DMS53 (cell line): Measurements from ENCODE around the gene ERCC1.

Experiments
- DNase-seq: peaks from one replicate; lab custom pipeline; 2025; lab: John Stamatoyannopoulos, UW

ERCC1 gene

DNA sequence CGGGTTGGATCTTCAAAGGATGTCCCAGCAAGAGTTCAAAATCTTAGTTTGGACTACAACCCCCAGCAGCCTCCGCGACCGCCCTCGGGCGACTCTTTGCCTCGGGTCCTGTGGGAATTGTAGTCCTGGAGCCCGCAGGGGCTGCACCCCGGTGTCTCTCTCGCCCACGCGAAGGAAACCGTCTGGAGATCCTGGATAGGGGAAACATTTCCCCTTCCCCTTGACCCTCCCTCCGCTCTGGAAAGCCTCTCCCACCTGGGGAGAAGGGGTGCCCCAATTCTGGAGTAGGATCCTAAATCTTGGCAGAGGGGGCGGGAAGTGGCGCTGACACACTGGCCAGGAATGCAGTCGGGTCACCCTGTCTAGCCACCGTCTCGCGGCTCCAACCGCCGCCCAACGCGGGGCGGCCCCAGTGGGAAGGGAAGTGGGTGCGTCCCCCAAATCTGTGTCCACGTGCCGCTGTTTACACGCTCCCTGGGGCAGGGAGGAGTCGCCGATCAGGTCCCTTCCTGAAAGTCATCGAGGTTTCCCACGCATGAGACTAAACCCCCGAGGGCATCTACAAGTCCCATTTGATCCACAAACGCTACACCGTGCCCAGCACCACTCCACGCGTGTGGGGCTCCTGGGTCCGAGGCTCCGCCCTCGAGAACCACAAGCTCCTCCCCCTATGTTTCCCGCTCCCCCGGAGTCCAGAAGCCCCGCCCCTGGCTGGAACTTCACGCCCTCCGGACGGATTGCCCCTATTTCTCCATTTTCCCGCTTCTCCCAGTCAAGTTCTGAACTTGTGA lies 18.1 kb downstream of the ERCC1 start:
- DNase-seq, result peak; percentile 92

DNA sequence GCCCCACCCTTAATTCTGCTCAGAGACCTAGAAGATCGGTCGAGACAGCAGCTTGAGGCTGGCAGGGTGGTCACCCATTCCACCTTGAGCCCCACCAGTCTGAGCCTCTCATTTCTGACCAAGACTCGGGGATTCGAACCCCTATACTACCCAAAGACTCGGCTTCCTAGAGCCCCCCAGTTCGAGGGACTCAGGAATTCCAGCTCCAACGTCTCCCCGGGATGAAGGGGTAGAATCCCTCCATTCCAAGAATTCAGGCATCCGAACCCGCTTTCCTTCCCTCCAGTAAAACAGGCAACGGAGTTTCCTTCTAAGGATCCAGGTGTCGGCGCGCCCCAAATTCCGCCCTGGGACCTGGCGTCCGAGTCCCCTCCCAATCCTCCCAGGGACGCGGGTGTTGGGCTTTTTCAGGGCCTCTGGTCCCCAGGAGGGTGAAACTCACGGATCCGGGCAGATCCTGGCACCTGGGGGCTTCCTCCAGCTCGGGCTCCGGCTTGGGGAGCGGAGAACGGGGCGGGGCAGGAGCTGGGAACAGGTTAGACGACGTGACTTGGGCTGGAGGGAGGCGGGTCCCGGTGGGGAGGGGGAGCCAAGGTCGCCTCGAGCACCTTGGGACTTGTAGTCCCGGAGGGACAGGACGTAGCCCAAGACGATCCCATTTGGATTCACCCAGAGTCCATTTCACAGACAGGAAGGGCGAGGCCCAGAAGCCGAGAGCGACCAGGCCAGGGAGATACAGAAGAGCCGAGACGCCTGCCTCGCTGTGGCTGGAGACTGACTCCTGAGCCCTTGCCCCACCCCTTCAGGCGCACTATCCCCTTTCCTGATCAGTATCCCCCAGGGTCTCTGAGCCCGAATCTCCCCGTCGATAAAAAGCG lies 18.9 kb downstream of the ERCC1 start, which contains the start of gene PPP1R13L:
PPP1R13L (minus strand) TSS at position 513 of the 878 bp plus-strand sequence. CDS start 6,751 bp downstream, outside the sequence.
- DNase-seq, result peak; percentile 92

DNA sequence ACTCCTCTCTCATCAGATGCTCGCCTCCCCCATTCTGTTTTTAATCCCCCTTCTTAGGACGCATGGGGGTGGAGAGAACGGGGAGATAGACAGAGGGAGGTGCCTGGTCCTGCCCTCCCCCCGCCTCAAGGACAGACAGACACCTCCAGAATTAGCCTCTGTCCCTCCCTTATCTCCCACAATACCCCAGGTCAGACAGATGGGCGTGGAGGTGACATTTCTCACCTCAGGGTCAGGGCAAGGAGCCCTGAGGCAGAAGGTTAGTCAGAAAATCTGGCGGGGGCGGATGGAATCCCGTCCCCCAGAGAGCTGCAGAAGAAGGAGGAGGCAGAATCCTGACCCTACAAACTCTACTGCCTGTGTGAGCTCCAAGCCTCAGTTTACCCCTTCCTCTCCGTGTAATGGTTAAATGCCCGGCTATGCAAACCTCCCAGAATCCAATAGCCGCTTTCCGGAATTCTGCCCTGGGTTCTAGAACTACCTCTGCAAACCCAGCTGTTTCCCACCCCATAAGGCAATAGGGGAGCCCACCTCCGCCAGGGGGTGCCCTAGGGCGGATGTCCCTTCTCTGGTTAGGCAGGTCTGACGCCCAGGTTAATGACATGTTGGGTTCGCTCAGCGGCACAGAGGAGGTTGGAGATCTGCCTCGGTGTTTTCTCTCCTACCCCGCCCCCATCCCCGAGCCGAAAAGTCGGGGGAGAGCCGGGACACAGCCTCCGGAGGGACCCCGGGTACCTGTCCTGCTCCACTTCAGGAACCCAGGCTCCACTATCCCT lies 19.7 kb downstream of the ERCC1 start:
- peak; percentile 76 for DNase-seq

DNA sequence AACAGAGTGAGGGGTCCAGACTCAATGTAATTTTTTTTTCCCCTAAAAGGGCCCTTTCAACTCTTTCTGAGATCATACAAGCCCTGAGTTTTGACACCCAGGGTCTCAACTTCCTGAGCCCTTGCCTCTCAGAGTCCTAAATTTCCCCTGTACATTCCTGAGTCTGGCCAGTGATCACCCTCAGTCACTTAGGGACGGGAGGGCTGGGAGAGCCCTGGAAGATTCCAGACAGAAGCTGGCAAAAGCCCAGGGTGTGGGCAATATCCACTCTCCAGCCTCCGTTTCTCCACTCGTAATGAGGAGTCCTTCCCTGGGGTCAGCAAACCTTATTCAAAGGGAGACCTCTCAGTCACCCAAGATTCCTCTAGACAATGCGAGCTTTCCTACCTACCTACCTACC lies 20.4 kb downstream of the ERCC1 start:
- no peak for DNase-seq

DNA sequence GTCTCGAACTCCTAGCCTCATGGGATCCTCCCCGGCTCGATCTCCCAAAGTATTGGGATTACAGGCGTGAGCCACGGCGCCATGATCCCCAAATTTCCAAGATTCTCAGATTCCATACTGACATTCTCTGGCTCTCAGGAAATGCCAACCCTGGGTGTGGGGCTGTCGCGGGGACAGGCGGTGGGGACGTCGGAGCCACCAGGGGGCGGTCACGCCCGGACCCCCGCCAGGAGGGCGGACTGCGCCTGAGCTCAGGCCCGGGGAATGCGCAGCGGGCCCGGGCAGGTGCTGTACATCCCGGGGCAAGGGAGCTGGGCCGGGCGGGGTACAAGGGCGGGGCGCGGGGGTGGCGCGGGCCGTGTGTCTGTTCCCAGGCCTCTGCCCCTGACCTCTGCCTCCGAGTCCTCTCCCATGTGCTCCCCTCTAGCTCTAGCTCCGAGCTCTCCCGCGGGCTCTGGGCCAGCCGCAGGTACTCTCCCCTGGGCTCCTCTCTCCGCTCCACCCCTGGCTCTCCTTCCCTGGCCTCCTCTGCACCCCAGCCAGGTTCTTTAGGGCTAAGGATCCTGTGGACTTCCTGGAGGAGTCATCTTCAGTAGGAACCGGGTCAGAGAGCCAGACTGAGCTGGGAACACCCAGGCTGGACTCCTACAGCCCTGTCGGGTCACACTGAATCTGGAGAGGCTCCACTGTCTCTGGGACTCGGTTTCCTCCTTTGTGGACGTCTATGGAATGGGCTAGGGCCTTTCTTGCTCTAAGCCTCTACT lies 21.2 kb downstream of the ERCC1 start:
- no peak for DNase-seq

DNA sequence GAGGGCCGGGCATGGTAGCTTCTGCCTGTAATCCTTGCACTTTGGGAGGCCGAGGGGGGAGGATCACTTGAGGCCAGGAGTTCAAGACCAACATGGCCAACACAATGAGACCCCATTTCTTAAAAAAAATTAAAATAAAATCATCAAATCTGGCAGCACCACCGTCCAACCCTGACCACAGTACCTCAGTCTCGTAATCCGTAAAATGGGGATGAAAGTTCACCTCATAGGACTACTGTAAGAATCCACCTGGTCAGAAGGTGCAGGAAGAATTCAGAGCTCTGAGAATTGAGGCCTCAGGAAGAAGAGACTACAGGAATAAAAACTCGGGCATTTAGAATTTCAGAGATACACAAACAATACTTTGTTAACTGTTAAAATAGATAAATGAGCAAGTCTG lies 21.9 kb downstream of the ERCC1 start:
- DNase-seq, result no peak

DNA sequence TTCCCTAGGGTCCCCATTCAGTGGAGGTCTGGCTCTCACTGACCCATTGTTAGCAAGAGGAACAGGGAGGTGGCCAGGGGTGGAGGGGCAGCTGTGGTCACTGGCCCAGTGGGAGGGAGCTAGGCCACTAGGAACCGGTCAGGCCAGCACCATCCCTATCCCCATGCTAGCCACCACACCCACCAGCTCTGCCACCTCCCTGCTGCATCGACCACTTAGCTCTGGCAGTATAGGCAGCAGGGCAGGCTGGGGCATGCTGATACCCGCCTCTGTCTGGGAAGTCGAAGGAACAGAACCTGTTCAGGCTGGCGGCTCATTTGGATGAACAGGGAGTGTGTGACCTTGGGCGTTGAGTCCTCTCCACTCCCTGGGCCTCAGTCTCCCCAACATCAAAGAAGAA lies 23.5 kb downstream of the ERCC1 start:
- DNase-seq, result no peak

DNA sequence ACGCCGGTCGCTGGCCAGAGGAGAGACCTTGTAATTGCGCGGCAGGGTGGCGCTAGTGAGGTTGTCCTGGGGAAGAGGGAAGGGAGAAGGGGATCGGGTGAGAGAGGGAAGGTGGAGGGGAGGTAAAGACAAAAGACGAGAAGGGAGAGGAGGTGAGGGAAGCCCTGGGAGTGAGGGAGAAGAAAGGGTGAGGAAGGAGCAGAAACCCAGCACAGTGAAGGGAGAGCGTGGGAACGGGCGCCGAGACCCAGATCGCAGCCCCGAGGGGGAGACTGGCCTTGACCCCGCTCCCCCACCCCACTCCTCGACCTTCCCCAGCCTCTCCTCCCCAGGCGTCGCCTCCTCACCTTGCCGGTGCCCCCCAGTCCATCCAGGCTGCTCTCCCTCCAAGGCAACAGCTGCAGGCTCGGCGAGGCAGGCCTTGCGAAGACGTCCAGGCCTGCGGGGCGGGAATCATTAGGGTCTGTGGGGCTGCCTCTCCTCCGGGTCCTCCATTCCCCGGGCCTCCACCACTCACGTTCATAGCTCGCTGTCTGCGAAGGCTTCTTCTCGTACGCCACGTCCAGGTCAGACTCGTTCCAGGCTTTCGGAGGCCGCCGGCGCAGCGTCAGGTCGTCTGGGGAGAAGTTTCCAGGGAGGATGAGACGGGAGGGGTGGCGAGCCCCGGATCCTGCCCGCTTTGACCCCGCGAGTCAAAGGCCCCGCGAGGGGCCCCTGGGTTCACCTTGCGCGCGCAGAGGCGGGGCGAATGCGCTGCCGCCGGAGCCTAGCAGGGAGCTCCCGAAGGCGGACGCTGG lies 27.7 kb downstream of the ERCC1 start:
- DNase-seq, result no peak

DNA sequence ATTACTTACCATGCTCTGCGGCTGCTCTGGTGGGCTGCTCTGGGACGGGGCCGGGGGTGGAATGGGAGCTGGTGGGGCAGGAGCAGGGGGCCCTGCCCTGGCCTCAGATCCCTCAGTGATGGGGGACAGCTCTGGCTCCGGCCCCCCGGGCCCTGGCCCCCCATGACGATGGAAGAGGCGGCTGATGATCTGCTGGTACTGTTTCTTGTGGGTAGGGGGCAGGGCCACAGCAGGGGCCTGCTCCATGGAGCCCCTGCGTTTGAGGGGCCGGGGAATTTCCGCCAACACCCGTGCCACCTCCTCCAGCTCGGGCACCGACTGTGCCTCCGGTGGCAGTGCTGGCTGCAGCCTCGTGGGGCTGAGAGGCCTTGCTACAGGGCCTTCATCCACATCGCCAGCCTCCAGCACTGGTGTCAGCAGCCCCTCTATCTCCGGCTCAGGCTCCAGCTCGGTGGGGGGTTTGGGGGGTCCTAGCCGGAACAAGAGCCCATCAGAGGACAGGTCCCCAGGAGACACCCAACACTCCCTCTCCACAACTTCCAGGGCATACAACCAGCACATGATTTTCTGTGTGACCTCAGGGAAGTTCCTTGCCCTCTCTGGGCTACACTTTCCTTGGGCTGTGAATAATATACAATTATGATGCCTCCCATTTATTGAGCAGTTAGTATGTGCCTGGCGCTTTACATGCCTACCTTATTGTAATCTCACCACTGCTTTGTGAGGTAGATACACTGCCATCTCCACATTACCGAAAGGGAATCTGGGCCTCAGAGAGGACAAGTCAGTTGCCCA lies 31.6 kb downstream of the ERCC1 start:
- no peak for DNase-seq

DNA sequence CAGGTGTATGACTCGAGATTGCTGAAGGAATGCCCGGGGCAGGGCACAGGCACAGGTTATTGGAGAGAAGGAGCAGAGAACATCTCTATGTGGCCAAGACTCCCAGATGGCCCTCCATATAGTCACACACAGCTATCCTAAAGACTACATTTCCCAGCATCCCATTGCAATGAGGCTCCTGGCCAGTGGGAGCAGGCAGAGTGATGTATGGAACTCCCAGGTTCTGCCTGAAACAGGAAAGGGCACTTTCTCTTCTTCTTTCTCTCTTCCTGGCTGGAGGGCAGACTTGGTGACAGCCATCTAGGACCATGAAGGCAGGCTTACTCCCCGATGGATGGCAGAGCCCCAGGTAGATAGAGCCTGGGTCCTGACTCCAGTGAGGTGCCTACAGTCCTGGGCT lies 32.4 kb downstream of the ERCC1 start:
- peak; percentile 58 for DNase-seq

DNA sequence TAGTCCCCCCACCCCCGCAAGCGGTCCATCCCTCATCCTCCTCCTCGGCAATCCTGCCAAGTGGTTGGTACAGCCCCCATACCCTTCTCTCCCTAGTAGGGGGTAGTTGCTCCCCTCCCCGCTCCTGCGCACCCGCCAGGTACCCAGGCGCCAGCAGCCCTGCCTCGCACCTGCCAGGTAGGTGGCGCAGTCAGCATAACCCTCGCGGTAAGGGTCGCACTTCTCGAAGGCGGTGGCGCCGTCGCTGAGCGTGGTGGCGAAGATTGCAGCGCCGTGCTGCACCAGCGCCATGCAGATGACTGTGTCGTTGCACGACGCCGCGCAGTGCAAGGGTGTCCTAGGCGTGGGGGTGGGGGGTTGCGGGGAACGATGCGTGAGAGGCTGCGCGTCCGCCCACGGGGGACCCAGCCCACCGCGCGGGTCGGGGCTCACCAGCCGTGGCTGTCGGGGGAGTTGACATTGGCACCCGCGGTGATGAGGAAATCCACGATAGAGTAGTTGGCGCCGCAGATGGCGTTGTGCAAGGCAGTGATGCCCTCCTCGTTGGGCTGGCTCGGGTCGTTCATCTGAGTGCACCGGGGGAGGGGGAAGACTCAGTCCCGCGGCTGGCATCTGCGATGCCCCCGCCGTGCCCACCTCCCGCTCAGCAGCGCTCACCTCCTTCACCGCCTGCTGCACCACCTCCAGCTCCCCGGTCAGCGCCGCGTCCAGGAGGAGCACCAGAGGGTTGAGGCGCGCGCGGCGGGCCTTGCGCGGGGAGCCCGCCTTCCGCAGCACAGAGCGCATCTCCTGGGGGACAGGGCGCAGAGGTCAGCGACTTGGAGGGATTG lies 38.1 kb downstream of the ERCC1 start:
- DNase-seq, result peak; percentile 26

DNA sequence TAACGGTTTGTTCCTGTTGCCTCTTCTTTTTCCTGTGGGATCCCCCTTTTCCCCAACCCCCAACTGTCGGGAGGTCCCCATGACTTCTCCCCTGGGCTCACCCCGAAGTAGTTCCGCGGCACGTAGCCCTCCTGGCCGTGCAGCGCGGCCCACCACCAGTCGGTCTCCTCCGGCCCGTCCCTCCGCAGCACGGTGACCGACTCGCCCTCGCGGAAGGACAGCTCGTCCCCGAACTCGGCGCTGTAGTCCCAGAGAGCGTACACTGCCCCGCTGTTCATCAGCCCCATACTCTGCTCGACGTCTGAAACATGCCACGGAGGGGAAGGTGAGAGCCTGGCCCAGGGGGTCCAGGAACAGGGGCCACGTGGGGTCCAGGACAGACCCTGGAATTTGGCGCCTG lies 41.3 kb downstream of the ERCC1 start:
- no peak for DNase-seq

DNA sequence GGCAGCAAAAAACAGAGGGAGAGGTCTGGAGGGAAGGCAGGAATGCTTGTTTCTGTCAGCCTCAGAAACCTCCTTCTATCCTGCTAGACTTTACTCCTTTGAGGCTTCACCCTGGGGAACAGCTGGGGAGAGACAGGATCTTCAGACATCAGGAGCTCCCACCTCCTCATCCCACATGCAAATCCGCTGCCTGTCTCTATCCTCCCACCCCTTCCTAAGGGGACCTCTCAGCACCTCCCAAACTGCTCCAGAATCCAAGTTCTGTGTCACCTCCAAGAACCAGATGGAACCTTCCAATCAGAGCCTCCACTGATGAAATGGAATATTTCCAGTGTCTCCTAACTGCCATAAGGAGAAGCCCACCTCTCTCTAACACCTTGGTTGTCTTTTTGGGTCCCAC lies 43.6 kb downstream of the ERCC1 start:
- no peak for DNase-seq

DNA sequence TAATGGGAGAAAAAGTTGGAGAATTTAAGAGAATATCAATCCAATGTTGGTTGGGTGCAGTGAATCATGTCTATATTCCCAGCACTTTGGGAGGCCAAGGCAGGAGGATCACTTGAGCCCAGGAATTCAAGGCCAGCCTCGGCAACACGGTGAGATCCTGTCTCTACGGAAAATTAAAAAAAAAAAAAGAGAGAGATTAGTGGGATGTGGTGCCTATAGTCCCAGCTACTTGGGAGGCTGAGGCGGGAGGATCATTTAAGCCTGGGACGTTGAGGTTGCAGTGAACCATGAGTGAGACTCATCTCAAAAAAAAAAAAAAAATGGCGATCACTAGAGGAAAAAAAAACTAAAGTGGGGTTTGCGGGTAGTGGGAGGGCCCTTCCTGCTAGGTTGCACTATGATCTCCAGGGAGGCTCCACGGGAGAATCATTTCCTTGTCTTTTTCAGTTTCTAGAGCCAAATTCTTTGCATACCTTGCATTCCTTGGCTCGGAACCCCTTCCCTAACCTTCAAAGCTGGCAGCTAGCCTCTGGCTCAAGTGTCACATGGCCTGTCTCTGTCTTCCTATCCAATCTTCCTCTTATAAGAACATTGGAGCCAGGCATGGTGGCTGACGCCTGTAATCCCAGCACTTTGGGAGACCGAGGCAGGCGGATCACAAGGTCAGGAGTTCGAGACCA lies 47.5 kb downstream of the ERCC1 start:
- peak; percentile 12 for DNase-seq

DNA sequence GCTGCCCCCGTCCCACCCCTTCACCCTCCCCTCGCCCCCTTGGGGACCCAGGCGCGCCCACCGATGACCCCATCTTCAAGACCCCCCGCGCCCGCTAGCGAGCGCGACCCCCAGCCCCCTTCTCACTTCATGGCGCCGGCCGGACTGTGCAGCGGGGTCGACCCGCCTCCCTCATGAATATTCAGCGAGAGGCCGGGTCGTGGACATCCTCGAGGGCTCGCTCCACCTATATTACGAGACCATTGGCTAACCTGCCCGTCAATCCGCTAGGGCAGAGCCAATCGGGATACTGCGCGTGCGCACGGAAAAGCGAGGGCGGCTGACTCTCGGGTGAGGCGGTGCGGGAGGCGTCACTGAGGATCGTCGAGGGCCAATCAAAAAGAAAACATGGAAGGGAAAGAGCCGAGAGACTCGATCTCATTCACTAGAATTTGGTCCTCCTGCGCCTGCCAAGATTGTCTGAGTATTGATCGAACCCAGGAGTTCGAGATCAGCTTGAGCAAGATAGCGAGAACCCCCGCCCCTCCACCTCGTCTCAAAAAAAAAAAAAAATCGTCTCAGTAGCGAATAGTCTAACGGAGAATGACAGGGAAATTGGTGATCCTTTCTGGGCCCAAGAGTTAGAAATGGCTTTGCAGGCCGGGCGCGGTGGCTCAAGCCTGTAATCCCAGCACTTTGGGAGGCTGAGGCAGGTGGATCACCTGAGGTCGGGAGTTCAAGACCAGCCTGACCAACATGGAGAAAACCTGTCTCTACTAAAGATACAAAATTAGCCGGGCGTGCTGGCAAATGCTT lies 53.1 kb downstream of the ERCC1 start, which contains the start of gene ERCC2:
ERCC2 (minus strand) TSS at position 164 of the 795 bp plus-strand sequence; CDS start at position 131, 33 bp downstream.
- peak; percentile 98 for DNase-seq

DNA sequence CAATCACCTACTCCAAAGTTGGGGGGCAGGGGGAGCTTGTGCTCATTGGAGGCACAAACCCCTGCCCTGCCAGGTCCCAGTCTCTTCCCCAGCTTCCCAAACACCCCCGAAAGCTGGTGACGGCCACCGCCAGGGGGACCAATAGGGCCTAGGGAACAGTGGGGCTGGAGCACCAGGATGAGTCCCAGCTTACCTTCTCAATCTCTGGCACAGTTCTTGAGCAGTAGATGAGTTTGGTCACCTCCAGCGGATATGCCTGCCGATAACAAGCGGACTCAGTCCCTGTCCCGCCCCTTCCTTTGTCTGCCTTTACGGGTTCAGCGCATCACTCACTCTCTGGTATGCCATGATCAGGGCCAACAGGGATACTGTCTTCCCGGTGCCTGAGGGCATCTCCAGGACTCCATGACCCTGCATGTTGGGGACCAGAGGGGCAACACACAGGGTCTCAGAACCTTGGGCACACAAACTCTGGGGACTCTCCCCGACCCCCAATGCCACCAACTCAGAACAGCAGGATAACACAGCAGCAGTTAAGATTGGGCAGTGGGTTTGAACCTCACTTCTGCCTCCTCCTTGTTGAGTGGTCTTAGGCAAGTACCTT lies 54.9 kb downstream of the ERCC1 start:
- DNase-seq, result peak; percentile 14

DNA sequence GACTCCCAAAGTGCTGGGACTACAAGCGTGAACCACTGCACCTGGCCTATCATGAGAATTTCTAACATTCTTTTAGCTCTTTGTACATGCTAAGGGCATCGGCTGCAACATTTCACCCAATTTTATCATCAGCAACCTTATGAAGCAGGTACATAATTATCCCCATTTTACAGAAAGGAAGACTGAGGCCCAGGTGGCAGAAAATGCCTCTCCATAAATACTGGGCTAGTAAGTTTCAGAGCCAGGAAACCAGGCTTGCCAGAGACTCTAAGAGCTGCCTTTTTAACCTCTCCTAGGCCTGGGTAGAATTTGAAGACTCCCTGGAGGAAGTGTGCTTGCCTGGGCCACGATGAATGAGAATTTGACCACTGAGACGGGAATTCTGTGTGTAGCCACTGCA lies 55.6 kb downstream of the ERCC1 start:
- no peak for DNase-seq
